Skeletal muscle cell (primary cell): Measurements from ENCODE around the gene ADAMTSL1.
A peak's percentile ranks its signal among the peaks of the same experiment; 100 is the strongest.

Experiments
- DNase-seq: peaks from one replicate; pipeline ENCODE4 v3.0.0-alpha.2; 2010; ENCODE audit warnings: low read depth
- H3K4me3 ChIP-seq: 2 replicates; pipeline ENCODE4 v1.5.1; 2011; ENCODE audit warnings: low read depth, mild to moderate bottlenecking, control low read depth, low read length, moderate library complexity

Gene ADAMTSL1

GRCh38 chr9:18905028-18905882 lies 431.3 kb downstream of the ADAMTSL1 start:
- peak; percentile 50 for DNase-seq

GRCh38 chr9:18905883-18906629 lies 432.1 kb downstream of the ADAMTSL1 start:
- no peak overlapping the region for H3K4me3 ChIP-seq
- DNase-seq: peak; percentile 19

More at GRCh38 chr9:18905028-18905882, 431.3 kb downstream of the ADAMTSL1 start:
- no peak overlapping the region for H3K4me3 ChIP-seq

- no peak overlapping the region for H3K4me3 ChIP-seq
- DNase-seq: peak; percentile 36
Measured at GRCh38 chr9:18906656-18907395, 432.9 kb downstream of the ADAMTSL1 start.

- no peak overlapping the region for H3K4me3 ChIP-seq
- DNase-seq: no peak
Measured at GRCh38 chr9:18907927-18908625, 434.1 kb downstream of the ADAMTSL1 start.

GRCh38 chr9:18909140-18910018 lies 435.4 kb downstream of the ADAMTSL1 start:
- no peak for DNase-seq
- H3K4me3 ChIP-seq: no peak overlapping the region

- no peak for DNase-seq
Measured at GRCh38 chr9:18910435-18910834, 436.5 kb downstream of the ADAMTSL1 start.

GRCh38 chr9:18910916-18911315 lies 437.0 kb downstream of the ADAMTSL1 start:
- H3K4me3 ChIP-seq: no peak overlapping the region
- no peak for DNase-seq

More at GRCh38 chr9:18910435-18910834, 436.5 kb downstream of the ADAMTSL1 start:
- H3K4me3 ChIP-seq: no peak overlapping the region

- no peak for DNase-seq
- no peak overlapping the region for H3K4me3 ChIP-seq
Measured at GRCh38 chr9:18911714-18912342, 437.9 kb downstream of the ADAMTSL1 start.

GRCh38 chr9:18920141-18921084 lies 446.5 kb downstream of the ADAMTSL1 start:
- DNase-seq: peak; percentile 25
- H3K4me3 ChIP-seq: no peak overlapping the region

GRCh38 chr9:18921366-18922075 lies 447.6 kb downstream of the ADAMTSL1 start:
- H3K4me3 ChIP-seq: no peak overlapping the region
- DNase-seq: no peak

GRCh38 chr9:18922161-18922885 lies 448.4 kb downstream of the ADAMTSL1 start:
- H3K4me3 ChIP-seq: no peak overlapping the region
- DNase-seq: no peak

GRCh38 chr9:18923167-18923566 lies 449.2 kb downstream of the ADAMTSL1 start:
- H3K4me3 ChIP-seq: no peak overlapping the region
- DNase-seq: no peak

GRCh38 chr9:18923671-18924430 lies 449.9 kb downstream of the ADAMTSL1 start:
- no peak for DNase-seq
- H3K4me3 ChIP-seq: no peak overlapping the region

- DNase-seq: no peak
- H3K4me3 ChIP-seq: no peak overlapping the region
Measured at GRCh38 chr9:18925880-18926279, 451.9 kb downstream of the ADAMTSL1 start.

GRCh38 chr9:18926513-18926912 lies 452.6 kb downstream of the ADAMTSL1 start:
- no peak for DNase-seq
- H3K4me3 ChIP-seq: no peak overlapping the region
